HL-60 (cell line): ENCODE data around the gene PRPF18.

Source experiments
- DNase-seq, 2 experiments: peaks; one replicate each; pipeline ENCODE4 v3.0.0-alpha.2; 2010 to 2020; ENCODE audit warnings: low read depth in 1 of 2, low spot score in 1 of 2
- H3K27ac ChIP-seq: fragments of 250-450 bp; sonication (Bioruptor Pico); replicated peaks from 2 replicates; pipeline ENCODE4 v1.5.1; 2020; ENCODE audit warnings: mild to moderate bottlenecking, moderate library complexity
- H3K27me3 ChIP-seq: fragments of 250-450 bp; sonication (Bioruptor Pico); 2 replicates; pipeline ENCODE4 v1.5.1; 2021; ENCODE audit warnings: mild to moderate bottlenecking, moderate library complexity; ENCODE audit not compliant: insufficient read depth, poor library complexity, severe bottlenecking
- H3K4me3 ChIP-seq: replicated peaks from 2 replicates; pipeline ENCODE4 v1.5.1; 2011; ENCODE audit warnings: mild to moderate bottlenecking, control low read depth, low read length; ENCODE audit not compliant: insufficient read depth
- CTCF ChIP-seq: IDR thresholded peaks from one replicate; pipeline ENCODE4 v1.5.1; 2011; ENCODE audit warnings: low read length, control low read depth, inconsistent platforms; ENCODE audit not compliant: insufficient read depth
- GABPA ChIP-seq: IDR thresholded peaks from 2 replicates; pipeline ENCODE4 v1.6.1; 2012; ENCODE audit warnings: low read depth
- POLR2AphosphoS5 ChIP-seq: IDR thresholded peaks from 2 replicates; pipeline ENCODE4 v1.6.1; 2012; ENCODE audit warnings: low read depth
- REST ChIP-seq: IDR thresholded peaks from 2 replicates; pipeline ENCODE4 v1.6.1; 2012; ENCODE audit warnings: low read depth; ENCODE audit not compliant: insufficient replicate concordance
- SPI1 ChIP-seq: IDR thresholded peaks from 2 replicates; pipeline ENCODE4 v1.6.1; 2012; ENCODE audit warnings: low read depth, mild to moderate bottlenecking, borderline replicate concordance

The PRPF18 gene

GRCh38 chr10:13555884-13556510 lies 30.8 kb upstream of the PRPF18 start:
- TF ChIP-seq CTCF, result no peak
- no peak for TF ChIP-seq SPI1
- no peak for TF ChIP-seq POLR2AphosphoS5
- no peak for TF ChIP-seq REST
- no peak for TF ChIP-seq GABPA
- Histone ChIP-seq H3K27ac (no peak overlapping the region), H3K27me3 (no peaks in the 10 kb centered on the region), H3K4me3 (no peak overlapping the region)
- no peak for DNase-seq

- no peaks in the 10 kb centered on the region for H3K27me3 ChIP-seq
- H3K27ac ChIP-seq, result no peak overlapping the region
- H3K4me3 ChIP-seq, result no peak overlapping the region
- no peak for TF ChIP-seq CTCF
- TF ChIP-seq GABPA, result no peak
- no peak for TF ChIP-seq SPI1
- no peak for TF ChIP-seq REST
- DNase-seq, result no peak
These were observed 27.6 kb upstream of the PRPF18 start for GRCh38 chr10:13559124-13559700.

GRCh38 chr10:13560597-13560996 lies 26.2 kb upstream of the PRPF18 start:
- no peak for DNase-seq
- TF ChIP-seq GABPA, result no peak
- TF ChIP-seq REST, result no peak
- no peak for TF ChIP-seq CTCF
- no peak for TF ChIP-seq POLR2AphosphoS5
- TF ChIP-seq SPI1, result no peak
- Histone ChIP-seq H3K27ac (no peak overlapping the region), H3K27me3 (no peaks in the 10 kb centered on the region), H3K4me3 (no peak overlapping the region)
